ENCODE results near the gene ACBD7. TPM values are rescaled to one million over a fixed set of nuclear protein-coding genes. Genes with fewer than 3 reads are reported as not detected.

The ACBD7 gene
- total RNA-seq, 3 donors from 2014 or later (not counting 1 experiment from before 2014, with no cell fraction given), result 0.48 to 1.8 TPM; not detected in 1

- H3K27me3 ChIP-seq (ENCODE audit: control insufficient read depth, insufficient read depth, low read length), result no peaks in the 10 kb centered on the region
- H3K9me3 Mint-ChIP-seq, result no peaks in the 10 kb centered on the region
- H3K36me3 ChIP-seq (ENCODE audit: control insufficient read depth, insufficient read depth, low read length), result peaks cover 37% of the 10 kb centered on the region
- no peak overlapping the region for H3K27ac ChIP-seq (ENCODE audit: low read length)
- WGBS (ENCODE audit: insufficient coverage), result 97% methylated on average over 10 of the region's 11 CpGs
- H3K4me3 Mint-ChIP-seq, result no peak overlapping the region
- ATAC-seq (no peak), DNase-seq (no peak)
- TF ChIP-seq CTCF (IDR thresholded peaks at IDR 0.05), result no peak
- peaks cover 6% of the 10 kb centered on the region for H3K4me1 ChIP-seq (ENCODE audit: control insufficient read depth, insufficient read depth, low read length)
- no peak overlapping the region for H3K4me3 ChIP-seq (ENCODE audit: low read length)
- no peak overlapping the region for H3K27ac Mint-ChIP-seq
- intact Hi-C loops (cut with micrococcal nuclease), result no loop called here
- H3K27me3 Mint-ChIP-seq (ENCODE audit: low read depth in 2 of 2), result no peaks in the 10 kb centered on the region
- peaks cover 12% of the 10 kb centered on the region for H3K36me3 Mint-ChIP-seq
- peaks cover 4 to 5% of the 10 kb centered on the region in 2 donors for H3K4me1 Mint-ChIP-seq
- H3K9me3 ChIP-seq (ENCODE audit: control insufficient read depth, insufficient read depth, low read length), result no peaks in the 10 kb centered on the region
Measured at GRCh38 chr10:15136129-15137035, 47.8 kb upstream of the ACBD7 start.

- H3K9me3 Mint-ChIP-seq, result no peaks in the 10 kb centered on the region
- H3K27ac Mint-ChIP-seq, result peak overlapping the region in 1 of 2 donors; percentile 34
- no peaks in the 10 kb centered on the region for H3K4me1 ChIP-seq (ENCODE audit: control insufficient read depth, insufficient read depth, low read length)
- H3K27me3 ChIP-seq (ENCODE audit: control insufficient read depth, insufficient read depth, low read length), result no peaks in the 10 kb centered on the region
- H3K4me3 Mint-ChIP-seq, result no peak overlapping the region
- ATAC-seq (no peak), DNase-seq (no peak)
- H3K36me3 Mint-ChIP-seq, result peaks cover 26% of the 10 kb centered on the region
- no peak overlapping the region for H3K4me3 ChIP-seq (ENCODE audit: low read length)
- H3K9me3 ChIP-seq (ENCODE audit: control insufficient read depth, insufficient read depth, low read length), result no peaks in the 10 kb centered on the region
- H3K27ac ChIP-seq (ENCODE audit: low read length), result no peak overlapping the region
- intact Hi-C loops (cut with micrococcal nuclease), result no loop called here
- TF ChIP-seq CTCF (IDR thresholded peaks at IDR 0.05), result no peak
- H3K36me3 ChIP-seq (ENCODE audit: control insufficient read depth, insufficient read depth, low read length), result peaks cover 56% of the 10 kb centered on the region
- no peaks in the 10 kb centered on the region for H3K4me1 Mint-ChIP-seq
- H3K27me3 Mint-ChIP-seq (ENCODE audit: low read depth in 2 of 2), result no peaks in the 10 kb centered on the region
- WGBS (ENCODE audit: insufficient coverage), result 100% methylated on average over 3 of the region's 5 CpGs
Measured at GRCh38 chr10:15131330-15131729, 42.8 kb upstream of the ACBD7 start.

- H3K36me3 ChIP-seq (ENCODE audit: control insufficient read depth, insufficient read depth, low read length), result peaks cover 31% of the 10 kb centered on the region
- no peaks in the 10 kb centered on the region for H3K27me3 ChIP-seq (ENCODE audit: control insufficient read depth, insufficient read depth, low read length)
- DNase-seq, result no peak
- H3K4me3 Mint-ChIP-seq, result no peak overlapping the region
- 96% methylated on average over 2 of the region's 3 CpGs for WGBS (ENCODE audit: insufficient coverage)
- H3K4me1 ChIP-seq (ENCODE audit: control insufficient read depth, insufficient read depth, low read length), result no peaks in the 10 kb centered on the region
- no peaks in the 10 kb centered on the region for H3K9me3 Mint-ChIP-seq
- no peak overlapping the region for H3K27ac Mint-ChIP-seq
- no peaks in the 10 kb centered on the region for H3K4me1 Mint-ChIP-seq
- peaks cover 7% of the 10 kb centered on the region for H3K36me3 Mint-ChIP-seq
- H3K27me3 Mint-ChIP-seq (ENCODE audit: low read depth in 2 of 2), result no peaks in the 10 kb centered on the region
- TF ChIP-seq CTCF (IDR thresholded peaks at IDR 0.05), result no peak
- H3K27ac ChIP-seq (ENCODE audit: low read length), result no peak overlapping the region
- intact Hi-C loops (cut with micrococcal nuclease), result no loop called here
- H3K4me3 ChIP-seq (ENCODE audit: low read length), result no peak overlapping the region
- ATAC-seq, result no peak
- no peaks in the 10 kb centered on the region for H3K9me3 ChIP-seq (ENCODE audit: control insufficient read depth, insufficient read depth, low read length)
Measured at GRCh38 chr10:15124908-15125307, 36.3 kb upstream of the ACBD7 start.

Data from natural killer cell (primary cell).